Ovary (tissue), 9 donors: Measurements from ENCODE around the gene SSPN. TPM values are rescaled to one million over a fixed set of nuclear protein-coding genes. Genes with fewer than 3 reads are reported as not detected.

Experiments used
- DNase-seq, 5 donors: peaks; one replicate each; pipeline ENCODE4 v3.0.0-alpha.2; 2019 to 2020
- H3K27ac ChIP-seq, 2 donors: fragments of 200-600 bp; one replicate each; pipeline versions ENCODE4 v1.5.1 to v1.8.0; 2019 to 2022
- H3K27me3 ChIP-seq: fragments of 200-600 bp; one replicate; pipeline ENCODE4 v1.8.0; 2022
- H3K36me3 ChIP-seq: fragments of 200-600 bp; sonication (generic); one replicate; pipeline ENCODE4 v1.5.1; 2019
- H3K4me1 ChIP-seq: one replicate; pipeline ENCODE4 v1.8.1; 2013; ENCODE audit warnings: mild to moderate bottlenecking, moderate library complexity; ENCODE audit not compliant: insufficient read depth
- H3K4me3 ChIP-seq: fragments of 200-600 bp; sonication (generic); one replicate; pipeline ENCODE4 v1.5.1; 2017
- H3K9me3 ChIP-seq, 2 donors: fragments of 200-600 bp in 1 of 2; sonication (generic) in 1 of 2; one replicate each; pipeline versions ENCODE4 v1.5.1 to v1.8.1; 2013 to 2019; ENCODE audit warnings: mild to moderate bottlenecking in 1 of 2, moderate library complexity in 1 of 2
- EP300 ChIP-seq: sonication (generic); formaldehyde crosslinking; IDR thresholded peaks from one replicate; pipeline ENCODE4 v1.6.1; 2017; ENCODE audit warnings: antibody characterized with exemption
- POLR2A ChIP-seq: fragments of 450-650 bp; IDR thresholded peaks from one replicate; pipeline ENCODE4 v1.6.1; 2017; ENCODE audit warnings: antibody characterized with exemption, mild to moderate bottlenecking, moderate library complexity
- WGBS, 3 donors: extraction: QIAGEN DNeasy Blood & Tissue Kit in 1 of 3; methylation state at CpG; one replicate each; pipeline versions ENCODE4 v1.1.5 to v1.1.7; 2013 to 2017; 5-methylcytosine and 5-hydroxymethylcytosine counted together
- intact Hi-C, 4 donors: fragments of 100-400 bp; cut with DNase I; formaldehyde crosslinking; loops; one replicate each; pipeline versions ENCODE4 v1.11.0 to v1.15.1; 2022 to 2023
- polyA plus RNA-seq, 2 donors: library from polyadenylated mRNA; stranded (reverse); fragments of 200-250 nt in 1 of 2; fragments of 350-450 nt in 1 of 2; fragmentation: Illumina TruSeq in 1 of 2; extraction: RNeasy Lipid Tissue Mini Kit (QIAGEN cat#74804) in 1 of 2; gene quantifications; one replicate each; pipeline ENCODE4 v1.2.3, GENCODE V29; 2013 to 2014
- total RNA-seq, 7 donors: library from RNA; depleted of rRNA in 2 of 7; stranded (reverse); fragments of >200 nt in 2 of 7; fragmentation: NEBNext Ultra II Directional in 3 of 7; extraction: Animal tissue kit (Norgen Biotek cat#: 25700) in 3 of 7; gene quantifications; one replicate each; pipeline versions ENCODE4 v1.1.0 to v1.2.4, GENCODE V29; 2016 to 2023
- TF ChIP-seq, protein P1 (sequence below), 3 donors: fragments of 450-650 bp in 2 of 3; fragments of 200-600 bp in 1 of 3; IDR thresholded peaks; one replicate each; pipeline versions ENCODE4 v1.5.1 to v1.8.0; 2016 to 2022; ENCODE audit warnings: antibody characterized with exemption in 3 of 3, mild to moderate bottlenecking in 1 of 3
- donor health status: DM: no; HTN: no; CAD: no; lungs with moderate emphysema.
- donor health status: DM: no; HTN: no; CAD: no.
- donor health status: Bipolar disorder and iron deficiency.
- donor health status: DM: yes; HTN: yes; CAD: no.
- donor health status: DM: no; HTN: no; CAD: no.
- donor health status: DM: yes; HTN: yes; CAD: no.

The SSPN gene
- total and polyA plus RNA-seq, 9 donors: 17.0 to 68.0 (median 38.2) TPM

DNA sequence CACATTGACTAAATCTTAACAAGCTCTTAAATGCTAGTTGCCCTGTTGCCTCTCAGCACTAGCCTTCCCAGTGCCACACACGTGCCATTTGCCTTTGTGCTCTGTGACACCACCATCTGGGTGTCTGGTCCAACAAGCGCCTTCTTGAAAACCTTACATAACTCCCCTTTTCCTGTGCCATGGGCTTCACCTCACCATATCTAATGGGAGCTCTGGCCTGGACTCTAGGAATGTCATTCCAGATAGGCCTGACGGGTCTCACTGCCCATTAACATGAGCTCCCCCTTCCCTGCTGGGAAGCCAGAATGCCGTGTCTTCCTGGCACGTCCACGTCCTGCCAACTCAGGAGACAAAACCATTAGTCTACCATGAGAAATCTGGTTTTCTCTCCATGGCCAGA lies 24.4 kb downstream of the SSPN start:
- Histone ChIP-seq H3K36me3 (no peaks in the 10 kb centered on the region), H3K27me3 (no peaks in the 10 kb centered on the region), H3K9me3 (no peaks in the 10 kb centered on the region), H3K27ac (no peak overlapping the region), H3K4me1 (no peaks in the 10 kb centered on the region), H3K4me3 (no peak overlapping the region)
- TF ChIP-seq, protein P1, sequence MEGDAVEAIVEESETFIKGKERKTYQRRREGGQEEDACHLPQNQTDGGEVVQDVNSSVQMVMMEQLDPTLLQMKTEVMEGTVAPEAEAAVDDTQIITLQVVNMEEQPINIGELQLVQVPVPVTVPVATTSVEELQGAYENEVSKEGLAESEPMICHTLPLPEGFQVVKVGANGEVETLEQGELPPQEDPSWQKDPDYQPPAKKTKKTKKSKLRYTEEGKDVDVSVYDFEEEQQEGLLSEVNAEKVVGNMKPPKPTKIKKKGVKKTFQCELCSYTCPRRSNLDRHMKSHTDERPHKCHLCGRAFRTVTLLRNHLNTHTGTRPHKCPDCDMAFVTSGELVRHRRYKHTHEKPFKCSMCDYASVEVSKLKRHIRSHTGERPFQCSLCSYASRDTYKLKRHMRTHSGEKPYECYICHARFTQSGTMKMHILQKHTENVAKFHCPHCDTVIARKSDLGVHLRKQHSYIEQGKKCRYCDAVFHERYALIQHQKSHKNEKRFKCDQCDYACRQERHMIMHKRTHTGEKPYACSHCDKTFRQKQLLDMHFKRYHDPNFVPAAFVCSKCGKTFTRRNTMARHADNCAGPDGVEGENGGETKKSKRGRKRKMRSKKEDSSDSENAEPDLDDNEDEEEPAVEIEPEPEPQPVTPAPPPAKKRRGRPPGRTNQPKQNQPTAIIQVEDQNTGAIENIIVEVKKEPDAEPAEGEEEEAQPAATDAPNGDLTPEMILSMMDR (IDR thresholded peaks at IDR 0.05): no peak
- TF ChIP-seq POLR2A (no peak), EP300 (no peak)
- 92 to 99% (median 94%) methylated on average over 6 of the region's 6 CpGs for WGBS, 3 donors
- DNase-seq: no peak
- intact Hi-C loops: no loop called here

DNA sequence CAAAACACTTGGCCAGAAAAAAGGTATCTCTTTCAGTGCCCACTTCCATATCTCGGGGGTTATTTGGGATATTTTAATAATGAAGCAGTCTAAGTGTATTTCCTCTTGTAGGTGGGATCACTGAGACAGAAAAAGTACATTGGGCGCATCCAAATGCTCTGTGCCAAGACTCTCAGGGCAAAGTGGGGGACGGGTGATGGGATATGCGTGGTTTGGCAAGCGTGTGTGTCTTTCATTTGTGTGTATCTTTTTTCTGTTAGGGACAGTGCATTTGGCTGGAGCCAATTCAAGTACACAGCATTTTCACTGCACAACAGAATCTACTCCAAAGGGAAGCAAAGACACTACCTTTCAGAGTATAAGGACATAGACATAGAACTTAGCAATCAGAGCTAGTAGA lies 29.3 kb downstream of the SSPN start:
- H3K36me3 ChIP-seq: no peaks in the 10 kb centered on the region
- no peaks in the 10 kb centered on the region for H3K9me3 ChIP-seq
- TF ChIP-seq, protein P1 (IDR thresholded peaks at IDR 0.05): no peak
- TF ChIP-seq POLR2A: no peak
- no peak for TF ChIP-seq EP300
- 88 to 93% (median 91%) methylated on average over 5 of the region's 5 CpGs for WGBS, 3 donors
- no peaks in the 10 kb centered on the region for H3K27me3 ChIP-seq
- H3K4me3 ChIP-seq: no peak overlapping the region
- intact Hi-C loops: no loop called here
- H3K4me1 ChIP-seq: peaks cover 2% of the 10 kb centered on the region
- DNase-seq: no peak
- H3K27ac ChIP-seq: no peak overlapping the region

DNA sequence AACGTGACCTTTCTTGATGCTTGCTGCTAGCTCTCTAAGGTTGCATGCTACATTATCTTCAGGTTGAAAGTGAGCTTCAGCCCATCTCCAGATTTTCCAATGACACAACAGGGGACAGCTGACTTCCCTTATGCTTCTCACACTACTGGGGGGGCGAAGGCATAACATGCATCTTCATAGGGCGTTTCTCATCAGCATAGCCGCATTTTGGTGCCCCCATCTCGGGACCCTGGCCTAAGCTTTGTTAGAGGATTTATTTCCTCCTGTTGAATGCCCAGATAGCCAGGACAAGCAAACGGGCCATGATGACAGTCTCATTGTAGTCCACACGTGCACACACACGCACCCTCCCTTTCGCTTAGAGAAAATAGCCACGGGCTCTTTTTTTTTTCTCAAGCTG lies 30.7 kb downstream of the SSPN start:
- H3K9me3 ChIP-seq: no peaks in the 10 kb centered on the region
- no peak for TF ChIP-seq EP300
- TF ChIP-seq, protein P1 (IDR thresholded peaks at IDR 0.05): no peak
- TF ChIP-seq POLR2A: no peak
- 77 to 81% (median 79%) methylated on average over 10 of the region's 10 CpGs for WGBS, 3 donors
- intact Hi-C loops: no loop called here
- DNase-seq: no peak
- no peak overlapping the region for H3K27ac ChIP-seq
- H3K4me3 ChIP-seq: peak overlapping the region; percentile 43
- no peaks in the 10 kb centered on the region for H3K36me3 ChIP-seq
- peaks cover 2% of the 10 kb centered on the region for H3K4me1 ChIP-seq
- no peaks in the 10 kb centered on the region for H3K27me3 ChIP-seq

DNA sequence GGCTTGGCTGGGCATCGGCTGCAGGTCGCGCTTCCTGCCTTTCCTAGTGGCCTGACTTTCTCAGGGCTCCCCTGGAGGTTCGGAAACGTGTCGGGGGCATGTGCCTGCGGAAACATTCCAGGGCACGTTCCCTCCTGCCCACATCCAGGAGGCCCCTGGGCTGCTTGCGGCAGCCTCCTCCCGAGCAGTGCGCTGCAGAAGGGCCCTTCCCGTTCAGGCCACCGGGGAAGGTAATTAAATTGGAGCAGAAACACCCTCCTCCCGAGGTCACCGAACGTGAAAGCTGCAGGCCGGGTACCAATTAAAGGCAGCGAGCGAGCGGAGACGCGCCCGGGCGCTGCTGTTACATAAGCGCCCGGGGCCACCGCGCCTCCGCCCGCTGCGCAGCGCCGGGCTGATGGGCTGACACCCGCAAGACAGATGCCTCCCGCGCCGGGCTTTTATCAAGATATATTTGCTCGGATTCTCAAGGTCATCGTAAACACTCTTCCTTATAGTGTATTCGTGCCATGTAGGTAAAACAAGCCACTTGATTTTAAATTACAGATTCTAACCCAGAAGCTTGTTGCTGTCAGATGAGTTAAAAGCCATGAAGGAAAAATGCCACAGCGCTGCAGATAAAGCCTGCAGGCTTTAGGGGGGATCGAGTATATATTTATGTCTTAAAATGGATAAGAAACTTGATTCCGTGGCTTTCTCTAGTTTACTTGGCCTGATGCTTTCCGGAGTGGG lies 31.4 kb downstream of the SSPN start:
- peaks cover 5% of the 10 kb centered on the region for H3K4me1 ChIP-seq
- H3K9me3 ChIP-seq: no peaks in the 10 kb centered on the region
- TF ChIP-seq EP300: no peak
- TF ChIP-seq POLR2A: no peak
- TF ChIP-seq, protein P1 (IDR thresholded peaks at IDR 0.05): no peak
- peak overlapping the region; percentile 43 for H3K4me3 ChIP-seq
- H3K27me3 ChIP-seq: no peaks in the 10 kb centered on the region
- no peak overlapping the region for H3K27ac ChIP-seq
- DNase-seq: peak; percentile 41 to 57 (median 44)
- WGBS, 3 donors: 4 to 14% (median 7%) methylated on average over 44 of the region's 44 CpGs
- H3K36me3 ChIP-seq: no peaks in the 10 kb centered on the region
- intact Hi-C loops: no loop called here
